ENCODE results near the gene PPP1R15B. TPM values are rescaled to one million over a fixed set of nuclear protein-coding genes. Genes with fewer than 3 reads are reported as not detected.
"Not testable (repeated sequence)": the region's sequence is repeated elsewhere in the genome, so short reads cannot be mapped to it uniquely, and the experiment has no call there.

PPP1R15B gene
- total RNA-seq, 1 donor from 2014 or later, result 39.2 TPM

GRCh38 chr1:204443871-204444581 lies 32.4 kb upstream of the PPP1R15B start:
- no peak for DNase-seq

DNA sequence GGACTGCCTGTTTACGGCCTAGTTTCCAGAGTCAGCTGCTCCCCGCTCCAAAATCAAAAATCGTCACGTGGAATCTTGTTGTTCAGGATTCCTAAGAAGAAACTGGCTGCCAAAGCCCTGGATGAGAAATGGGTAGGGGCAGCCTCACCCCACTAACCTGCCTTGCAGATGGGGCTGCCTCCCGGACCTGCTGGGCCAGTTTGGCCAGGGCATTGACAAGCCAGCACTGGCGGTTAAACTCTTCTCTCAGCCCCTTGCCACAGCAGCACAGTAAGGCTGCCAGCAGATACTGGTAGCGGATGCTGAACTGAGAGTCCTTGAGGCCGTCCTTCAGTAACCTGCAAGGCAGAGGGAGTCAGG lies 31.6 kb upstream of the PPP1R15B start:
- no peak for DNase-seq

- no peak for DNase-seq
Measured at GRCh38 chr1:204442376-204443259, 31.0 kb upstream of the PPP1R15B start.

GRCh38 chr1:204441558-204441957 lies 29.9 kb upstream of the PPP1R15B start:
- DNase-seq, result no peak

DNA sequence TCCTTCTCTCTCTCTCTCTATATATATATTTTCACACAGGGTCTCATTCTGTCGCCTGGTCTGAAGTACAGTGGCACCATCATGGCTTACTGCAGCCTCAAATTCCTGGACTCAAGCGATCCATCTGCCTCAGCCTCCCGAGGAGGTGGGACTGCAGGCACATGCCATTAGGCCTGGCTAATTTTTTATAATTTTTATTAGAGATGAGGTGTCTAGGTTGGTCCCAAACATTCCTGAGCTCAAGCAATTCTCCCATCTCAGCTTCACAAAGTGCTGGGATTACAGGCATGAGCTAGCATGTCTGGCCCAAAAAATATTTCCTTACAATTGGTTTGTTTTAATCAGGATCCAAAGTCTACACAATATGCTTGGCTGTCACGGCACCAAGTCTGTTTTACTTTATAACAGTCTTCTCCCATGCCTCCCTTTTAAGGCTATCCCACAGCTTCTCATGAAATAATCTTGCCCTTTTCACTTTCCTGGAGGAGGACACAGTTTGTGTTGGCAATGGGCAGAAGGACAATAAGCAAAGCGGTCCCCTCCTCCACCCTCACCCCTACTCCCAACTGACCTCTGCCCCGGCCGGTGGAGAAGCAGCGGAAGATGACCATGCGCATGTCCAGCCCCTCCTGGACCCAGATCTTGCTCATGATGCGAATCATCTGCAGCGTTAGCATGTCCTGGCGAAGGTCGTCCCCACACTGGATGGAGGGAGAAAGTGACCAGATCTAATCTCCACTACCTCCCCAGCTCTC lies 28.2 kb upstream of the PPP1R15B start:
- no peak for DNase-seq

DNA sequence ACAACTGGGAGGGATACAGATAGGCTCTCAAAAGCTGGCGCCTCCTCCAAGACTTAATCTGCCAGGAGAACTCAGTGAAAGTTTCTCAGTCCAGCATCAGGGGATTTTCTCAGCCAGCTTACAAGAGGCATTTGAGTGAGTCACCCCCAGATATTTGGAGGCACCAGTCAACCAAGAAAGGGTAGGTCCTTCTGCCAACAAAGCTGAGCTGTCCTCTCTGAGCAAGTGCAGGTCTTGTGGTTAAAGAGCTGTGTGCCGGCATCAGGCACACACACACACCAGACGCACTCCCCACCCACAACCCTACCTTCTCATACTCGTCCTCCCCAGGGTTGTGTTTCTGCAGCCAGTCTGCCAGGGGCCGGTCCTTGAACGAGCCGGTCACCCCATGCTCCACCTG lies 27.0 kb upstream of the PPP1R15B start:
- no peak for DNase-seq

GRCh38 chr1:204437796-204438570 lies 26.4 kb upstream of the PPP1R15B start:
- no peak for DNase-seq

DNA sequence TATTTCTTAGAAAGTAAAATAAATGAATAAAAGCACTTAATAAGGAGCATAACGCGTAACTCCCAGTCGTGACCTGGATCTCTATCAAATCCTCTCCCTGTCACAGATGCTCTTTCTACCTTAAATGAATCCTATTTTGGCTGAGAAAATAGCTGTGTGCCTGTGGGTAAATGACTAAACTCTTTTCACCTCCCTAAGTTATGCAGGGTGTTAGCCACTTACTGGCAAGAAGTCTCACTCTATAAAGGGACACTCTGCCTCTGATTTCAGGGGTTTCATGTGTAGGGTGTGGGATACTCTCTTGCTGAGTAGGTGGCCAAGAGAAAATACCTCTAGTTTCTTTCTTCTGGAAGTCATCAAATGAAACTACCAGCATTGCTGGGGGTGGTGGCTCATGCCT lies 24.3 kb upstream of the PPP1R15B start:
- DNase-seq, result no peak

DNA sequence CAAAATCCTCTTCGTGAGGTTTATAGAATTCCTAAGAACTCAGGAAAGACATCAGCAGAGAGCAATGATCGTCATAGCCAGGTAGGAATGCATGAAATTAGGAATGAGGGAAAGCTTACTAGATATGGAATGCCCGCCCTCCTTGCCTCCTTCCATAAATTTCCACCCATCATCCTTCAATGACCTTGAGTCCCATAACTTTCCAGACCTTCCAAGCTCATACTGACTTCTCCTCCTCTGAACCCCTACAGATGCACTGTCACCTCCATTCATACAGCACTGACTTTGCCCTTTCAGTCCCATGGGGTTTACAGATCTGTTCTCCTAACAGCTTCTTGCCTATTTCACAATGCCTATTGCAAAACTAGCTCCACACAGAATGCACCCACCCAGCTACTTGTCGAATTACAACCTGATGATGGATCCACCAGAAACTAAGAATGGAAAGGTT lies 23.8 kb upstream of the PPP1R15B start:
- no peak for DNase-seq

DNA sequence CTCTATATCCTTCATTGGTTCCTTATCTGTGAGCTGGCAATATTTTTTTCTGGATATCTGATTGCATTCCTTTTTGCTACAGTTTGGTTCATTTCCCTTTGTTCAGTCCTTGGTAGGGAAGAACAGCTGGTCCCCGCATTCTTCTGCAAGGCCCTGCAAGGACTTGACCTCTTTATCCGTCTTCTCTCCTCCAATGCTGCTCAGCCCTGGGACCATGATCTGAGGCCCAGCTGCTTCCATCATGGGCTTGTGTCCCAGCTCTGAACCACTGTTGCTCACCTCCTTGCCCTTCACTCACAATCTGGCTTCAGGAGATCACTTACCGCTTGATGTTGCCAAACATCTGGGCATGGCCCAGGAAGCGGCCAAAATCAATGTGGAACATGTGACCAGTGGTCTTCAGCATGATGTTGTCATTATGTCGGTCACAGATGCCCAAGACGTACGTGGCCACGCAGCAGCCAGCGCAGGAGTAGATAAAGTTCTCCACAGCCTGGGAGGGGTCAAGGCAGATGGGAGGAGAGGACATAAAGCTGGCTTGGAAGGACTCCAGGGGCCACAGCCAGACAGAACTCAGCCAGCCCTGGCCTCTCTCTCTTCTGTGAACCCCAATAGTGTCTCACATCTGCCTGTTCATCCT lies 22.6 kb upstream of the PPP1R15B start:
- no peak for DNase-seq

GRCh38 chr1:204432708-204433107 lies 21.1 kb upstream of the PPP1R15B start:
- DNase-seq, result no peak

- peak; percentile 35 for DNase-seq
Measured at GRCh38 chr1:204431310-204432184, 19.9 kb upstream of the PPP1R15B start.

DNA sequence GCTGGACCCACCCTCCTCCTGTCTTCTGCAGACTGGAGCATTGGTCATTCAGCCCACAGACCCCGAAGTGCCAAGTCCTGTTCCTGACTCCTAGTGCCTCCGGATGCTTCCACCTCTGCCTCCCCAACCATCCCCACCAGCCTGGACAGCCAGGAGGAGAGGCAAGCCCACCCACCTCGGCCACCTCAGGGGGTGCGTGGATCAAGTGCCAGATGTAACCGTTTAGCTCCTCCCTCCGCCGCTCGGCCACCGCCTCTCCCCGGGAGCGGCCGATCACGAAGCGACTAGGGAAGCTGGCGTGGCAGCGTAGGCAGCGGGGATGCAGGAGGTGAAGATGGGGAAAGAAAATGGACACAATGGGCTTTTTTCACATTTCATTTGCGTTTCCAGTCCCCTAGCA lies 18.1 kb upstream of the PPP1R15B start:
- DNase-seq, result no peak

DNA sequence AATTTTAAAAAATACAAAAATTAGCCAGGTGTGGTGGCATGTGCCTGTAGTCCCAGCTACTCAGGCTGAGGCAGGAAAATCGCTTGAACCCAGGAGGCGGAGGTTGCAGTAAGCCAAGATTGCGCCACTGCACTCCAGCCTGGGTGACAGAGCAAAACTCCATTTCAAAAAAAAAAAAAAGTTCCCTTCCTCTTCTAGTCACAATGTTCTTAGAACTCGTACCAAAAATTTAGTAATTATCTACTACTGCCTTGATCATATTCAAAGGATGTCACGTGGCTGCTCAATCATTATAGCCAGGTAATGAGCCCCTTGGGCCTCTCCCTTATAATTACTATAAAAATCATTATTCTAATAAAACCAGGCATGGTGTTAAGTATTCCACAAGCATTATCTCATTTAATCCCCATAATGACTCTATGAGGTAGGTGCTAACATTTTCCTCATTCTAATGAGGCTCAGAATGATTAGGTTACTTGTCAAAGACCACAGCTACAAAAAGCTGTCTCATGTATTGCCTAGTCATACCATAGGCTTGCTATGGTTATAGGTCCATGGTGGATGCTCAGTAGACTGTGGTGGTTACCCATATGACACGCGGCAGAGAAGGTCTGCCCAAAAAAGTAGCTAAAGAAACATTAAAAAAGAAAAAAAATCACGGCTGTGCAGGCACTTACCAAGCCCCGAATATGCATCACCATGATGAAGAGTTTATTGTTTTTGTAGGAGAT lies 15.5 kb upstream of the PPP1R15B start:
- no peak for DNase-seq

DNA sequence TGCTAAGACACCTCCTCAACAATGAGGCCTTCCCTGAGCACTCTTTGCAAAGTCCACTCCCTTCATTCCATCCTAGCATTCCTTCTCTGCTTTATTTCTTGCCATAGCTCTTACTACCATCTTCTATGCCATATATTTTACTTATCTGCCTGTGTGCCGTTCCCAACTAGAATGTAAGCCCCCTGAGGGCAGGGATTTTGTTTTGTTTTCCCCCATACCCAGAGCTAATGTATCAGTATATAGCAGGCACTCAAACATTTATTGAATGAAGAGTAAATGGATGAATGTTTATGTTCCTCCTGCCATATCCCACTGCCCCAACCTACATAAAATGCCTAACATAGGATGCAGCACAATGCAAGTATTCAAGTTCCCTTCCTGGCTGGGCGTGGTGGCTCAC lies 14.9 kb upstream of the PPP1R15B start:
- no peak for DNase-seq

DNA sequence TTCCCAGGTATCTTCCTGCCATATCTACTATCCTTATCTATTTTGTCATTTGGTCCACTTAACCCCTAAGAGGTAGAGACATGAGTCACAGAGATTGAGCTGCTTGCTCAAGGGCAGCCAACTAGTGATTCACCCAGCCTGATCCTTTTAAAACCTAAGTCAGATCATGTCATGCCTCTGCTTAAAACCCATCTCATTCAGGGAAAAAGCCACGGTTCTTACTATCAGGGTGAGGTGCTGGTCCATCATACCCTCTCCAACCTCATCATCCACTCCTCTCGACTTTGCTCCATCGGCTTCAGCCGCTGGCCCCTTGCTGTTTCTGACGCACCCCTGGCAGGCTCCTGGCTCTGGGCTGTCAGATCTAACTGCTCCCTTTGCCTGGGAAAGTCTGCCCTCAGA lies 14.4 kb upstream of the PPP1R15B start:
- no peak for DNase-seq

GRCh38 chr1:204424621-204425020 lies 13.0 kb upstream of the PPP1R15B start:
- DNase-seq, result no peak

DNA sequence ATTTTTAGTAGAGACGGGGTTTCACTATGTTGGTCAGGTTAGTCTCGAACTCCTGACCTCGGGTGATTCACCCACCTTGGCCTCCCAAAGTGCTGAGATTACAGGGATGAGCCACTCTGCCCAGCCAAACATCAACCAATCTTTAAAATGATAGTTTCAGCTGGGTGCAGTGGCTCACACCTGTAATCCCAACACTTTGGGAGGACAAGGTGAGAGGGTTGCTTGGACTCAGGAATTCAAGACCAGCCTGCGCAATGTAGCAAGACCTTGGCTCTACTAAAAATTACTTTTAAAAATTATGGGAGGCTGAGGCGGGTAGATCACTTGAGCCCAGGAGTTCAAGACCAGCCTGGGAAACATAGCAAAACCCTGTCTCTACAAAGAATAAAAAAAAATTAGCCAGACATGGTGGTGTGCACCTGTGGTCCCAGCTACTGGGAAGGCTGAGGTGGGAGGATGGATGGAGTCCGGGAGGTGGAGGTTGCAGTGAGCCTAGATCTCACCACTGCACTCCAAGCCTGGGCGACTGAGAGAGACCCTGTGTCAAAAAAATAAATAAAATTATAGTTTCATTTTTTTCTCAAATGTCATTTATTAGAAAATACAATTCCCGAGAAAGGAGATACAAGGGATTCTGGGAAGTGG lies 10.6 kb upstream of the PPP1R15B start:
- DNase-seq, result not testable (repeated sequence)

GRCh38 chr1:204421441-204421840 lies 9.8 kb upstream of the PPP1R15B start:
- DNase-seq, result no peak

All from skin of body (tissue), 2 donors.